AG09319 (cell line): Measurements from ENCODE around the gene FBXO17.

Source experiments
- DNase-seq: peaks from one replicate; pipeline ENCODE4 v3.0.0-alpha.2; 2010; ENCODE audit warnings: low read depth; ENCODE audit errors: extremely low read depth
- CTCF ChIP-seq: IDR thresholded peaks from 2 replicates; pipeline ENCODE4 v1.5.1; 2011; ENCODE audit warnings: low read depth, mild to moderate bottlenecking, inconsistent platforms, low read length, moderate library complexity

FBXO17 gene

GRCh38 chr19:38959618-38960017 lies 15.9 kb downstream of the FBXO17 start:
- no peak for TF ChIP-seq CTCF
- DNase-seq = no peak

- TF ChIP-seq CTCF = no peak
- no peak for DNase-seq
Observed at GRCh38 chr19:38958301-38958700, 17.2 kb downstream of the FBXO17 start.

GRCh38 chr19:38956264-38956663 lies 19.3 kb downstream of the FBXO17 start:
- no peak for DNase-seq
- TF ChIP-seq CTCF = no peak

- no peak for DNase-seq
- TF ChIP-seq CTCF = no peak
Observed at GRCh38 chr19:38953677-38954076, 21.9 kb downstream of the FBXO17 start.

GRCh38 chr19:38952395-38953165 lies 23.0 kb downstream of the FBXO17 start:
- no peak for DNase-seq
- no peak for TF ChIP-seq CTCF

- TF ChIP-seq CTCF = no peak
- no peak for DNase-seq
Observed at GRCh38 chr19:38951187-38951586, 24.4 kb downstream of the FBXO17 start.

GRCh38 chr19:38949580-38950367 lies 25.8 kb downstream of the FBXO17 start:
- TF ChIP-seq CTCF = no peak
- no peak for DNase-seq
